Activated CD8-positive, alpha-beta T cell treated with anti-CD3 and anti-CD28 coated beads, Interleukin-2, amount 10 ng/mL, durations not matched to agents 7 days and 5 days (primary cell): ENCODE results near the gene TMPRSS13. TPM values are rescaled to one million over a fixed set of nuclear protein-coding genes. Genes with fewer than 3 reads are reported as not detected.

Source experiments
- ATAC-seq: fragments of 150-1000 bp; cut with Tn5 transposase; one replicate; pipeline ENCODE4 v1.10.0; 2021; ENCODE audit warnings: moderate library complexity
- CTCF ChIA-PET: fragments of 350-600 bp; sonication (Branson Sonifier 250); formaldehyde crosslinking; loops from one replicate; lab custom pipeline; 2021; ENCODE audit warnings: antibody characterized with exemption; lab: Charles Lee
- POLR2A ChIA-PET: fragments of 350-600 bp; sonication (Branson Sonifier 250); formaldehyde crosslinking; loops from one replicate; lab custom pipeline; 2021; ENCODE audit warnings: antibody characterized with exemption; lab: Charles Lee
- DNase-seq: peaks from one replicate; pipeline ENCODE4 v3.0.0-alpha.2; 2020
- H3K27ac Mint-ChIP-seq: one replicate; pipeline ENCODE4 v1.8.0; 2021; ENCODE audit warnings: mild to moderate bottlenecking, mixed read lengths
- H3K27me3 Mint-ChIP-seq: one replicate; pipeline ENCODE4 v1.8.0; 2021; ENCODE audit warnings: low read depth, mixed read lengths
- H3K36me3 Mint-ChIP-seq: one replicate; pipeline ENCODE4 v1.8.0; 2021; ENCODE audit warnings: low read depth, mixed read lengths
- H3K4me1 Mint-ChIP-seq: one replicate; pipeline ENCODE4 v1.8.0; 2021; ENCODE audit warnings: low read depth, mixed read lengths
- H3K4me3 Mint-ChIP-seq: one replicate; pipeline ENCODE4 v1.8.0; 2021; ENCODE audit warnings: mild to moderate bottlenecking, mixed read lengths
- H3K9me3 Mint-ChIP-seq: one replicate; pipeline ENCODE4 v1.8.0; 2022; ENCODE audit warnings: mixed read lengths; ENCODE audit not compliant: insufficient read depth
- total RNA-seq, 2 experiments: library from RNA; stranded (reverse); gene quantifications; one replicate each; pipeline ENCODE4 v1.2.3, GENCODE V29; 2021

The TMPRSS13 gene
- total RNA-seq, 2 experiments from 2014 or later, result 1.8 to 2.5 TPM

GRCh38 chr11:117888139-117888566 is 41.0 kb downstream of the TMPRSS13 start:
- Mint-ChIP-seq H3K4me3 (no peak overlapping the region), H3K9me3 (peaks cover 6% of the 10 kb centered on the region)
- ATAC-seq, result no peak

GRCh38 chr11:117887431-117888138 is 41.6 kb downstream of the TMPRSS13 start:
- POLR2A ChIA-PET, result no interaction called here
- H3K4me1 Mint-ChIP-seq, result no peaks in the 10 kb centered on the region
- peaks cover 28% of the 10 kb centered on the region for H3K27me3 Mint-ChIP-seq

More at GRCh38 chr11:117888139-117888566, 41.0 kb downstream of the TMPRSS13 start:
- Mint-ChIP-seq H3K27ac (no peak overlapping the region), H3K36me3 (no peaks in the 10 kb centered on the region), H3K27me3 (peaks cover 30% of the 10 kb centered on the region), H3K4me1 (no peaks in the 10 kb centered on the region)
- ChIA-PET CTCF (no interaction called here), POLR2A (no interaction called here)
- no peak for DNase-seq

DNA sequence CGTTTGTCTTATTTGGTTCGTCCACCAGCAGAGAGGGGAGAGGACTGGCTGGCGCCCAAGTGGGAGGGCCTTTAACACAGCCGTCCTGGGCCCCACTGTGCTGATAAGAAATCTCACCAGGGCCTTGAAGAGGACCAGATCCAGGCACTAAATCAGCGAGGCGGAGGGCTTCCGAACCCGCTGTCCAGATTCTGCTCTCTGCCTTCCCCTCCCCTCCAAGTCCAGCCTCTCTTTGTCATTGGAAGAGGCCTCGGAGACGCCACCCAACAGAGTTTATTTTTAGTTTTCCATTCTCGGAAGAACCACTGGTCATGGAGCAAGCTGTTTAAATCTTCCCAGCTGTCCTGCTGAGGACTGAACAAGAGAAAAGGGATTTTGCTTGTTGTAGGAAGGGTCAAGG is 43.4 kb downstream of the TMPRSS13 start:
- Mint-ChIP-seq H3K4me3 (no peak overlapping the region), H3K36me3 (no peaks in the 10 kb centered on the region), H3K9me3 (no peaks in the 10 kb centered on the region), H3K4me1 (no peaks in the 10 kb centered on the region), H3K27me3 (peaks cover 34% of the 10 kb centered on the region), H3K27ac (no peak overlapping the region)
- POLR2A ChIA-PET, result no interaction called here
- CTCF ChIA-PET, result interaction anchor here (0.9 kb wide), 1 partner anchor 19 kb away, joined by 3 read pairs; no protein-coding TSS in a partner anchor
- DNase-seq, result no peak
- no peak for ATAC-seq

More at GRCh38 chr11:117887431-117888138, 41.6 kb downstream of the TMPRSS13 start:
- CTCF ChIA-PET, result no interaction called here
- Mint-ChIP-seq H3K9me3 (peaks cover under 1% of the 10 kb centered on the region), H3K27ac (no peak overlapping the region), H3K4me3 (no peak overlapping the region), H3K36me3 (no peaks in the 10 kb centered on the region)
- DNase-seq (no peak), ATAC-seq (no peak)

GRCh38 chr11:117884994-117885393 is 44.2 kb downstream of the TMPRSS13 start:
- Mint-ChIP-seq H3K9me3 (no peaks in the 10 kb centered on the region), H3K4me3 (no peak overlapping the region), H3K4me1 (no peaks in the 10 kb centered on the region), H3K27me3 (peaks cover 39% of the 10 kb centered on the region), H3K36me3 (no peaks in the 10 kb centered on the region), H3K27ac (no peak overlapping the region)
- ChIA-PET POLR2A (no interaction called here), CTCF (interaction anchor here (0.9 to 1.2 kb wide), 5 partner anchors 20 to 78 kb away, joined by 3 read pairs; no protein-coding TSS in a partner anchor)
- ATAC-seq, result no peak
- DNase-seq, result no peak

DNA sequence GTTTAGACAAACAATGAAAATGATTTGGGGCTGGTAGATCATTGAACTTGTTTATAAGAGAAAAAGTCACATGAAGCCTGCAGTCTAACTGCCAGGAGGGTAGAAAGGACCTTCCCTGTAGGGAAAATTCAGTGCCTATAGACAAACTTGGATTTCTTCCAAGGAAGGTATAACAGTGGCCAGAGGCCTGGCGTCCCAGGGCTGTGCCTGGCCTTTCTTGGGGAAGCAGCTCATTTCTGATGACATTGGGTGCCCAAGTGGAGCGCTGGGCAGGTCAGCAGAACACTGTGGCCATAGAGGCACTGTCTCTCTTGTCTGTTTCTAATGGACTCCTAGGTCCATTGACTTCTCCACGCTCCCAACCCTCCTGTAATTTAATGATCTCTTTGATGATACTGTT is 46.1 kb downstream of the TMPRSS13 start:
- Mint-ChIP-seq H3K27ac (no peak overlapping the region), H3K9me3 (no peaks in the 10 kb centered on the region), H3K36me3 (no peaks in the 10 kb centered on the region), H3K27me3 (peaks cover 42% of the 10 kb centered on the region), H3K4me3 (no peak overlapping the region), H3K4me1 (no peaks in the 10 kb centered on the region)
- CTCF ChIA-PET, result interaction anchor here (1.4 kb wide), 1 partner anchor 66 kb away, joined by 3 read pairs; no protein-coding TSS in a partner anchor
- POLR2A ChIA-PET, result no interaction called here
- ATAC-seq, result no peak
- DNase-seq, result no peak

- POLR2A ChIA-PET, result no interaction called here
- H3K27ac Mint-ChIP-seq, result no peak overlapping the region
- H3K9me3 Mint-ChIP-seq, result no peaks in the 10 kb centered on the region
- DNase-seq (no peak), ATAC-seq (no peak)
- H3K4me3 Mint-ChIP-seq, result no peak overlapping the region
- no peaks in the 10 kb centered on the region for H3K36me3 Mint-ChIP-seq
- CTCF ChIA-PET, result interaction anchor here (1.4 kb wide), 1 partner anchor 65 kb away, joined by 3 read pairs; no protein-coding TSS in a partner anchor
- H3K4me1 Mint-ChIP-seq, result no peaks in the 10 kb centered on the region
- peaks cover 47% of the 10 kb centered on the region for H3K27me3 Mint-ChIP-seq
These were observed 46.8 kb downstream of the TMPRSS13 start for GRCh38 chr11:117882311-117882905.

GRCh38 chr11:117881217-117881616 is 48.0 kb downstream of the TMPRSS13 start:
- H3K4me1 Mint-ChIP-seq, result peaks cover 9% of the 10 kb centered on the region
- ATAC-seq (no peak), DNase-seq (no peak)
- no peak overlapping the region for H3K4me3 Mint-ChIP-seq
- no peak overlapping the region for H3K27ac Mint-ChIP-seq
- H3K36me3 Mint-ChIP-seq, result peaks cover under 1% of the 10 kb centered on the region
- CTCF ChIA-PET, result no interaction called here
- H3K27me3 Mint-ChIP-seq, result peaks cover 53% of the 10 kb centered on the region
- no peaks in the 10 kb centered on the region for H3K9me3 Mint-ChIP-seq
- POLR2A ChIA-PET, result no interaction called here

DNA sequence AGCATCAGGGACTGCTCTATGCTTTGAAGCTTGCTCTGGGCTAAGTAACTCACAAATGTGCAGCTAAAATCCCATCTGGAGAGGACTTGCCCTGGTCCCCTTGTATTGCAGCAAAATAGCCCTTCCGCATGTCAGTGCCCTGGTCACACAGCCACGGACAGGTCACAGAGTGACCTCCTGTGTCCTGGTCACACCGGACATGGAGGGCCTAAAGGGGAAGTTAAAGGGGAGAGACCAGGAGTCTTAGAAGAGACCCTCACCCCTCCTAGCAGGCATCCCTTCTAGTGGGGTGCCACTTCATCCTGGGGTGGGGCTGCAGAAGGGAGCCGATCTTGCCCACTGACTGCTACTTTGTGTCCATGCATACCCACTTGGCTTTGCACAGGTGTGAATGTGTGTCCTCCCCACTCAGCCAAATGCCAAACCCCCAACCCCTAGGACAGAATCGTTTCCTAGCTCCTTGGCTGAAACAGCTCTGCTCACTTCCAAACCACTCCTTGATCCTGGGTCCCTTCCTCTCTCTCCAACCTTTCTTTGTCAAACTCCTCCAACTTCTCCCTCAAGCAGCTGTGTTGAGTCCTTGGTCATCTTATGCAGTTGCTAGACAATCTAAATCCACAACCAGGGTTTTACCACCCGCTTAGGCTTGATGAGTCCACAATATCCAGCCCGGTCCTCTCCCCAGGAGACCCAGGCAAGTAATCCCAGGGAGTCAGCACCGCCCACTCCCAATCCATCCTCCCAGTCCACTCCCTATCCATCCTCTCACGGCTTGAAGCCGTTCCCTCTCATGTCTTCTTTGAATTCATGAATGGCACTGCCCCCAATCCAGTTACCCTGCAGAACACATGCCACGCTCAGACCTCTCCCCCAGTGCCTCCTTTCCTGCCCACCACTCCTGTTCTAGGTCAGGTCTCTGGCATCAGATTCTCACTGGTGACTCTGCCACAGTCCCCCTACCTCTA is 49.4 kb downstream of the TMPRSS13 start:
- H3K36me3 Mint-ChIP-seq, result peaks cover 3% of the 10 kb centered on the region
- peaks cover 64% of the 10 kb centered on the region for H3K27me3 Mint-ChIP-seq
- ChIA-PET CTCF (interaction anchor here (1.0 kb wide), 1 partner anchor 37 kb away, joined by 3 read pairs; no protein-coding TSS in a partner anchor), POLR2A (no interaction called here)
- no peak overlapping the region for H3K27ac Mint-ChIP-seq
- H3K4me1 Mint-ChIP-seq, result peaks cover 23% of the 10 kb centered on the region
- DNase-seq (no peak), ATAC-seq (no peak)
- no peak overlapping the region for H3K4me3 Mint-ChIP-seq
- no peaks in the 10 kb centered on the region for H3K9me3 Mint-ChIP-seq

DNA sequence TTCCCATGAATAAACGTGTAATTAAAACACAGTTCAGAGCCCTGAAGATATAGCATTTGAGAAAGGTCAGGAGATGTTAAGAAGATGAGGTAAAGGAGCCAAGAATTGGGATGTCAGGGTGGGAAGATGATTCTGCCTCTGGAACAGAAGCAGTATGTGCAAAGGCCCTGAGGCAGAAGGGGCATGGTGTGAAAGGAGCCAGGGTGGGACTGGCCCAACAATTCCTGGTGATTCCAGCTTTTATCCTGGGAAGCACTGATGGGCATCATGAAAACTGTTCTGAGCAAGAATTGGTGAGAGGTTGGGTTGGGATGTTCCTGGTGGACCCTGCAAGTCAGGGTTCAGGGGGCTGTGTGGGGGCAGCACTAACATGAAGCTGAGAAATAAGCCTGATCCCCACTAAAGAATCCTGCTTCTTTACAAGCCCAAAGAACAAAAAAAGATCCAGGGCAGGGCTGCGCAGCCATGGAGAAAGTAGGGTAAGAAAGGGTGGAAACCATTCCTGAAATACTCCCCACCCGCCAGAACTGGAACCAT is 50.2 kb downstream of the TMPRSS13 start:
- POLR2A ChIA-PET, result no interaction called here
- H3K9me3 Mint-ChIP-seq, result no peaks in the 10 kb centered on the region
- H3K27me3 Mint-ChIP-seq, result peaks cover 63% of the 10 kb centered on the region
- CTCF ChIA-PET, result interaction anchor here (2.8 kb wide), 1 partner anchor 68 kb away, joined by 10 read pairs; no protein-coding TSS in a partner anchor
- no peak for DNase-seq
- no peak overlapping the region for H3K4me3 Mint-ChIP-seq
- H3K4me1 Mint-ChIP-seq, result peaks cover 29% of the 10 kb centered on the region
- no peak overlapping the region for H3K27ac Mint-ChIP-seq
- ATAC-seq, result no peak
- peaks cover 3% of the 10 kb centered on the region for H3K36me3 Mint-ChIP-seq

DNA sequence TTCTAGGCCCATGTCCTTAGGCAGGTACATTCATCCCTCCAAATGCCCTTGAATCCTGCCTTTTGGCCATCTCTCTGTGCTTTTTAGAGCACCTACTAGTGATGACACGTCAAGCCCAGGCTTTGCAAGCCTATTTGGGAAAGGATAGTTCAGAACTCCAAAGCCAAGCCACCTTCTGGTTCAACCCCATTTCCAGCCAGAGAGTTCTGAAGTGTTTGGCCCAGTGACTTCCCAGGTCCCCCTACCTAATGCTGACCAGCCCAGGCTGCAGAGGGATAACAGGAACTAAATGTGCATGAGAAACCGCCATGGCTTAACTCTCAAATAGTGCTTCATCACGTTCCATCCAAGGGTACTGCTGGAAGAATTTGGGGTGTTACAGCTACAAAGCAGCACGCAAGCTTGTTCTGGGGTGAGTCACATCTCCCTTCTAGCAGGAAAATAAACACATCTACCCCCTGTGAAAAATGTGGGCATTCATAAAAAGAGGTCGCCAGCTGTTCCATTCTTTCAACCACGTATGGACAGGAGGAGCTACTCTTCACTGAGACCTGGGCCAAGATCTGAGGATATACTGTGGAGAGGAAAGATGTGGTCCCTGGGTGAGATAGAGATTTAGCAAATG is 50.8 kb downstream of the TMPRSS13 start:
- ChIA-PET CTCF (interaction anchor here (0.6 to 2.8 kb wide), 2 partner anchors 26 to 68 kb away, joined by 3 to 10 read pairs; no protein-coding TSS in a partner anchor), POLR2A (no interaction called here)
- Mint-ChIP-seq H3K9me3 (no peaks in the 10 kb centered on the region), H3K4me3 (no peak overlapping the region), H3K4me1 (peaks cover 34% of the 10 kb centered on the region), H3K27ac (no peak overlapping the region), H3K27me3 (peaks cover 61% of the 10 kb centered on the region), H3K36me3 (peaks cover 3% of the 10 kb centered on the region)
- DNase-seq, result no peak
- ATAC-seq, result no peak
